Osteoblast (primary cell): Measurements from ENCODE around the gene CCP110. TPM values are rescaled to one million over a fixed set of nuclear protein-coding genes. Genes with fewer than 3 reads are reported as not detected.
"Not testable (repeated sequence)": the region's sequence is repeated elsewhere in the genome, so short reads cannot be mapped to it uniquely, and the experiment has no call there.

Experiments
- DNase-seq: peaks from one replicate; pipeline ENCODE4 v3.0.0; 2011; ENCODE audit warnings: low spot score, mixed read lengths; ENCODE audit not compliant: insufficient read length; ENCODE audit errors: missing footprints
- H2AFZ ChIP-seq: 2 replicates; pipeline ENCODE4 v1.6.0; 2011; ENCODE audit warnings: mild to moderate bottlenecking, low read length
- H3K27ac ChIP-seq: 2 replicates; pipeline ENCODE4 v1.5.1; 2011; ENCODE audit warnings: mild to moderate bottlenecking, low read depth, low read length, moderate library complexity
- H3K27me3 ChIP-seq: 2 replicates; pipeline ENCODE4 v1.6.0; 2012; ENCODE audit warnings: mild to moderate bottlenecking, control low read depth, inconsistent platforms, low read length, moderate library complexity; ENCODE audit not compliant: insufficient read depth
- H3K36me3 ChIP-seq: 2 replicates; pipeline ENCODE4 v1.5.1; 2011; ENCODE audit warnings: mild to moderate bottlenecking, low read length, control low read depth, moderate library complexity; ENCODE audit not compliant: insufficient read depth
- H3K4me1 ChIP-seq: 2 replicates; pipeline ENCODE4 v1.5.1; 2011; ENCODE audit warnings: mild to moderate bottlenecking, low read length, control low read depth, moderate library complexity; ENCODE audit not compliant: insufficient read depth
- H3K4me2 ChIP-seq: 2 replicates; pipeline ENCODE4 v1.6.0; 2011; ENCODE audit warnings: mild to moderate bottlenecking, low read length; ENCODE audit not compliant: insufficient read depth
- H3K4me3 ChIP-seq: fragments of 200-600 bp; sonication (generic); 3 replicates; pipeline ENCODE4 v1.5.1; 2012; ENCODE audit warnings: mild to moderate bottlenecking, low read length, inconsistent platforms; ENCODE audit not compliant: insufficient read depth
- H3K79me2 ChIP-seq: 2 replicates; pipeline ENCODE4 v1.6.0; 2012; ENCODE audit warnings: mild to moderate bottlenecking, low read length, control low read depth, inconsistent platforms; ENCODE audit not compliant: insufficient read depth
- H3K9me3 ChIP-seq: 2 replicates; pipeline ENCODE4 v1.5.1; 2011; ENCODE audit warnings: low read depth, low read length, control low read depth
- H4K20me1 ChIP-seq: 2 replicates; pipeline ENCODE4 v1.6.0; 2012; ENCODE audit warnings: mild to moderate bottlenecking, low read length, control low read depth; ENCODE audit not compliant: insufficient read depth
- CTCF ChIP-seq: IDR thresholded peaks from 2 replicates; pipeline ENCODE4 v1.5.1; 2011; ENCODE audit warnings: mild to moderate bottlenecking, low read depth, low read length, moderate library complexity; ENCODE audit errors: extremely low read depth
- total RNA-seq: library from RNA; depleted of rRNA; stranded (reverse); fragments of >200 nt; gene quantifications from 2 replicates; pipeline ENCODE4 v1.2.3, GENCODE V29; 2012

CCP110 gene
- total RNA-seq, 1 donor = 8.3 TPM

GRCh38 chr16:19528666-19529065 is 4.9 kb downstream of the CCP110 start:
- Histone ChIP-seq H3K27ac (no peak overlapping the region), H4K20me1 (no peaks in the 10 kb centered on the region), H3K4me2 (no peak overlapping the region), H3K4me1 (peaks cover 13% of the 10 kb centered on the region), H3K36me3 (peaks cover 18% of the 10 kb centered on the region), H3K27me3 (no peaks in the 10 kb centered on the region), H2AFZ (no peak overlapping the region), H3K79me2 (peaks cover 34% of the 10 kb centered on the region), H3K9me3 (no peaks in the 10 kb centered on the region), H3K4me3 (no peak overlapping the region)
- no peak for TF ChIP-seq CTCF
- DNase-seq = no peak

GRCh38 chr16:19532601-19533000 is 8.9 kb downstream of the CCP110 start:
- Histone ChIP-seq H3K36me3 (peaks cover 36% of the 10 kb centered on the region), H4K20me1 (no peaks in the 10 kb centered on the region), H3K27me3 (no peaks in the 10 kb centered on the region)

GRCh38 chr16:19540241-19540970 is 16.7 kb downstream of the CCP110 start:
- Histone ChIP-seq H3K4me1 (no peaks in the 10 kb centered on the region), H3K27ac (no peak overlapping the region), H3K27me3 (no peaks in the 10 kb centered on the region), H3K9me3 (no peaks in the 10 kb centered on the region), H4K20me1 (no peaks in the 10 kb centered on the region), H3K79me2 (no peaks in the 10 kb centered on the region), H3K4me2 (no peak overlapping the region), H3K36me3 (peaks cover 37% of the 10 kb centered on the region), H2AFZ (no peak overlapping the region), H3K4me3 (no peak overlapping the region)
- no peak for TF ChIP-seq CTCF
- no peak for DNase-seq

More at GRCh38 chr16:19532601-19533000, 8.9 kb downstream of the CCP110 start:
- Histone ChIP-seq H3K4me1 (no peaks in the 10 kb centered on the region), H2AFZ (no peak overlapping the region), H3K4me2 (no peak overlapping the region), H3K27ac (no peak overlapping the region), H3K4me3 (no peak overlapping the region), H3K9me3 (no peaks in the 10 kb centered on the region), H3K79me2 (peaks cover 2% of the 10 kb centered on the region)
- TF ChIP-seq CTCF = no peak
- DNase-seq = no peak

GRCh38 chr16:19542138-19542821 is 18.5 kb downstream of the CCP110 start:
- Histone ChIP-seq H2AFZ (no peak overlapping the region), H4K20me1 (no peaks in the 10 kb centered on the region), H3K4me2 (no peak overlapping the region), H3K4me1 (no peaks in the 10 kb centered on the region), H3K4me3 (no peak overlapping the region), H3K36me3 (peaks cover 23% of the 10 kb centered on the region), H3K9me3 (no peaks in the 10 kb centered on the region), H3K27ac (no peak overlapping the region), H3K27me3 (no peaks in the 10 kb centered on the region), H3K79me2 (no peaks in the 10 kb centered on the region)
- TF ChIP-seq CTCF = no peak
- DNase-seq = no peak

- not testable (repeated sequence) for H3K27ac ChIP-seq, H2AFZ ChIP-seq, DNase-seq, H3K4me1 ChIP-seq, H3K27me3 ChIP-seq, H4K20me1 ChIP-seq, H3K4me3 ChIP-seq, H3K79me2 ChIP-seq, H3K4me2 ChIP-seq, H3K9me3 ChIP-seq
- peaks cover 22% of the 10 kb centered on the region for H3K36me3 ChIP-seq
Measured at GRCh38 chr16:19543278-19543996, 19.7 kb downstream of the CCP110 start.
